IMR-90 (cell line): ENCODE results near the gene XYLB. TPM values are rescaled to one million over a fixed set of nuclear protein-coding genes. Genes with fewer than 3 reads are reported as not detected.

Experiments used
- ATAC-seq: fragments of 200-7000 bp; cut with Tn5 transposase; 2 replicates; pipeline ENCODE4 v1.9.1; 2020; ENCODE audit warnings: low read depth, mild to moderate bottlenecking, moderate library complexity
- BruUV-seq: library from RNA; stranded (reverse); fragments of 400-500 nt; replicated peaks from 2 replicates; lab custom pipeline; 2021; lab: Mats Ljungman, UMichigan
- CTCF ChIA-PET: fragments of 300-600 bp; formaldehyde crosslinking; extraction: SDS; loops from one replicate; lab custom pipeline; 2021; ENCODE audit warnings: antibody characterized with exemption; lab: Yijun Ruan, JAX
- POLR2A ChIA-PET: fragments of 300-600 bp; sonication (Branson Sonifier 250); formaldehyde crosslinking; loops from one replicate; lab custom pipeline; 2022; ENCODE audit warnings: antibody characterized with exemption; ENCODE audit not compliant: unreplicated experiment; lab: Charles Lee
- DNase-seq: peaks from one replicate; pipeline ENCODE4 v3.0.0; 2013
- H2AFZ ChIP-seq: replicated peaks from 2 replicates; pipeline ENCODE3; 2013; ENCODE audit warnings: low read length, mild to moderate bottlenecking; ENCODE audit not compliant: poor library complexity
- H2AK5ac ChIP-seq: 2 replicates; pipeline ENCODE4 v1.6.1; 2013; ENCODE audit warnings: low read depth, low read length, inconsistent platforms
- H2AK9ac ChIP-seq: replicated peaks from 2 replicates; pipeline ENCODE3; 2013; ENCODE audit warnings: mild to moderate bottlenecking, low read depth, low read length, moderate library complexity; ENCODE audit not compliant: poor library complexity
- H2BK120ac ChIP-seq: 2 replicates; pipeline ENCODE4 v1.6.1; 2013; ENCODE audit warnings: low read depth, low read length, inconsistent platforms
- H2BK15ac ChIP-seq: 3 replicates; pipeline ENCODE4 v1.6.1; 2013; ENCODE audit warnings: low read depth, low read length, inconsistent platforms
- H2BK20ac ChIP-seq: 2 replicates; pipeline ENCODE4 v1.6.1; 2013; ENCODE audit warnings: low read depth, mild to moderate bottlenecking, inconsistent platforms, low read length, moderate library complexity
- H2BK5ac ChIP-seq: 2 replicates; pipeline ENCODE4 v1.6.1; 2013; ENCODE audit warnings: mild to moderate bottlenecking, low read depth, low read length, inconsistent platforms; ENCODE audit not compliant: poor library complexity, severe bottlenecking
- H3K14ac ChIP-seq: replicated peaks from 2 replicates; pipeline ENCODE4 v1.6.1; 2013; ENCODE audit warnings: low read depth, low read length, inconsistent platforms
- H3K18ac ChIP-seq: 2 replicates; pipeline ENCODE4 v1.6.1; 2013; ENCODE audit warnings: low read depth, low read length, control low read depth
- H3K23ac ChIP-seq: 2 replicates; pipeline ENCODE4 v1.6.1; 2013; ENCODE audit warnings: low read depth, low read length, inconsistent platforms
- H3K27ac ChIP-seq: 2 replicates; pipeline ENCODE4 v1.5.1; 2013; ENCODE audit warnings: mild to moderate bottlenecking, control low read depth, low read length; ENCODE audit not compliant: insufficient read depth
- H3K27me3 ChIP-seq: 2 replicates; pipeline ENCODE4 v1.6.1; 2013; ENCODE audit warnings: low read length; ENCODE audit not compliant: control insufficient read depth, insufficient read depth
- H3K36me3 ChIP-seq: 2 replicates; pipeline ENCODE4 v1.6.1; 2013; ENCODE audit warnings: low read length, mixed read lengths; ENCODE audit not compliant: control insufficient read depth, insufficient read depth
- H3K4ac ChIP-seq: 2 replicates; pipeline ENCODE4 v1.6.1; 2013; ENCODE audit warnings: low read depth, low read length, inconsistent platforms
- H3K4me1 ChIP-seq: 2 replicates; pipeline ENCODE4 v1.6.1; 2013; ENCODE audit warnings: low read length, mixed read lengths; ENCODE audit not compliant: control insufficient read depth, insufficient read depth
- H3K4me2 ChIP-seq: 2 replicates; pipeline ENCODE4 v1.6.1; 2013; ENCODE audit warnings: low read depth, mild to moderate bottlenecking, control low read depth, low read length, moderate library complexity
- H3K4me3 ChIP-seq: 2 replicates; pipeline ENCODE4 v1.5.1; 2013; ENCODE audit warnings: low read depth, mild to moderate bottlenecking, control low read depth, low read length, moderate library complexity; ENCODE audit not compliant: insufficient read depth
- H3K56ac ChIP-seq: 2 replicates; pipeline ENCODE4 v1.6.1; 2013; ENCODE audit warnings: low read length, inconsistent platforms; ENCODE audit not compliant: insufficient read depth; ENCODE audit errors: extremely low read depth
- H3K79me1 ChIP-seq, 2 experiments: 2 replicates each; pipeline ENCODE4 v1.6.1; 2013; ENCODE audit warnings: low read length in 2 of 2, inconsistent platforms in 1 of 2, low read depth in 1 of 2
- H3K9ac ChIP-seq: 2 replicates; pipeline ENCODE4 v1.6.1; 2013; ENCODE audit warnings: low read depth, low read length, control low read depth
- H3K9me1 ChIP-seq: 2 replicates; pipeline ENCODE4 v1.6.1; 2013; ENCODE audit warnings: low read length, inconsistent platforms; ENCODE audit not compliant: insufficient read depth
- H3K9me3 ChIP-seq: 2 replicates; pipeline ENCODE4 v1.6.1; 2013; ENCODE audit warnings: low read length; ENCODE audit not compliant: control insufficient read depth, insufficient read depth
- H4K20me1 ChIP-seq: 2 replicates; pipeline ENCODE4 v1.6.1; 2013; ENCODE audit warnings: low read length, inconsistent platforms; ENCODE audit not compliant: insufficient read depth
- H4K5ac ChIP-seq: 2 replicates; pipeline ENCODE4 v1.6.1; 2013; ENCODE audit warnings: mild to moderate bottlenecking, low read depth, low read length, control low read depth
- H4K8ac ChIP-seq, 2 experiments: 2 replicates each; pipeline ENCODE4 v1.6.1; 2013; ENCODE audit warnings: low read depth in 2 of 2, low read length in 2 of 2, control low read depth in 1 of 2, inconsistent platforms in 1 of 2
- H4K91ac ChIP-seq: 2 replicates; pipeline ENCODE4 v1.6.1; 2013; ENCODE audit warnings: low read depth, low read length, inconsistent platforms; ENCODE audit not compliant: insufficient read depth
- CHD1 ChIP-seq: IDR thresholded peaks from 2 replicates; pipeline ENCODE4 v1.6.1; 2012; ENCODE audit warnings: low read depth, low read length, improper control_type of control experiment
- FOS ChIP-seq: fragments of 150-350 bp; IDR thresholded peaks from 2 replicates; pipeline ENCODE4 v1.6.1; 2016; ENCODE audit warnings: low read depth, low read length
- WGBS, 2 experiments: methylation state at CpG; one replicate each; pipeline versions ENCODE4 v1.1.5 to v1.1.7; 2013; ENCODE audit warnings: missing lambda C conversion rate in 2 of 2; ENCODE audit not compliant: insufficient read length in 1 of 2; ENCODE audit errors: extremely low coverage in 2 of 2; 5-methylcytosine and 5-hydroxymethylcytosine counted together
- dilution Hi-C: fragments of 300-500 bp; cut with HindIII; formaldehyde crosslinking; loops from one replicate; pipeline ENCODE4 v1.14.3; 2018; ENCODE audit warnings: low sequenced_read_pairs; ENCODE audit not compliant: unreplicated experiment
- in situ Hi-C: fragments of 300-500 bp; cut with MboI; formaldehyde crosslinking; loops from 3 replicates; pipeline ENCODE4 v1.14.3; 2019; ENCODE audit warnings: low sequenced_read_pairs, inconsistent platforms, mixed read lengths
- intact Hi-C: fragments of 100-400 bp; cut with micrococcal nuclease; formaldehyde crosslinking; loops from 2 replicates; pipeline ENCODE4 v1.10.0; 2022
- polyA plus RNA-seq, 3 experiments: library from polyadenylated mRNA; depleted of rRNA; stranded (reverse); fragments of >200 nt; gene quantifications; 2 replicates each; pipeline ENCODE4 v1.2.3, GENCODE V29; 2012; ENCODE audit warnings: low replicate concordance in 1 of 3
- total RNA-seq: library from RNA; depleted of rRNA; stranded (reverse); fragments of >200 nt; gene quantifications from 2 replicates; pipeline ENCODE4 v1.2.3, GENCODE V29; 2012

Gene XYLB
- total and polyA plus RNA-seq, 2 of the 4 experiments (the other 2 are of a cell fraction): 3.0 to 3.4 TPM

DNA sequence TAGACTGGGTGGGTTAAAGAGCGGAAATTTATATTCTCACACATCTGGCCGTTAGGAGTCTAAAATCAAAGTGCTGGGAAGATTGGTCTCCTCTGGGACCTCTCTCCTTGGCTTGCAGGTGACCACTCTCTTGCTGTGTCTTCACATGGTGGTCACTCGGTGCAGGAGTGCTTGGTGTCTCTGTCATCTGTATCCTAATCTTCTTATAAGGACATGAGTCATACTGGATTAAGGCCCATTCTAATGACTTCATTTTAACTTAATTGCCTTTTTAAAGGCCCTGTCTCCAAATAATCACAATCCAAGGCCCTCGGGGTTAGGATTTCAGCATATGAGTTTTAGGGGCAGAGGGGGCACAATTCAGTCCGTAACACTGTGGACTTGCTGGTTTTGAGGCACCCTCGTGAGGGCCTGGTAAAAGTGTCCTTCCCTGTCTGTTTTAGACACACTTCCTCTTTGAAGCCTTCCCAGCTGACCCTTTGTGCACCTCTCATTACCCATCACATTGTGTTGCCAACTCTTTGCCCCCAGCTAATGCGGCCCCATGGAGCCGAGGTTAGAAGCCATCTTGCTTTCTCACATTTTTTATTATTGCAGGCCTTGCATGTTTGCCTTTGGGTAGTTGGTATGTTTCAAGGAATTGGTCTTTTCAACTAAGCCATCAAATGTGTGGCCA lies 3.2 kb downstream of the XYLB start:
- ChIA-PET POLR2A (no interaction called here), CTCF (no interaction called here)
- in situ Hi-C loops (loop anchor here (5.0 to 10.0 kb wide), 2 partner anchors 132 to 225 kb away; no protein-coding TSS in a partner anchor), intact Hi-C loops (loop anchor here (5.0 to 10.0 kb wide), 3 partner anchors 107 to 492 kb away; no protein-coding TSS in a partner anchor), dilution Hi-C loops (loop anchor here (25.0 kb wide), 1 partner anchor 137 kb away; the partner anchor contains the start of gene EXOG)
- Histone ChIP-seq H4K91ac (no peak overlapping the region), H2BK5ac (no peak overlapping the region), H3K4me1 (no peaks in the 10 kb centered on the region), H3K27me3 (no peaks in the 10 kb centered on the region), H4K8ac (no peak overlapping the region), H2BK120ac (no peak overlapping the region), H3K9ac (no peak overlapping the region), H2BK15ac (no peak overlapping the region), H2AK5ac (no peak overlapping the region), H3K14ac (no peak overlapping the region), H3K4ac (no peak overlapping the region), H2BK20ac (no peak overlapping the region), H3K27ac (no peak overlapping the region), H3K79me1 (peaks cover 6 to 17% of the 10 kb centered on the region in 2 experiments; a peak in 3 of 4 replicates), H3K9me1 (peaks cover 8% of the 10 kb centered on the region; the same call in 1 of the 2 replicates), H2AK9ac (no peak overlapping the region), H3K23ac (no peak overlapping the region), H3K4me3 (no peak overlapping the region), H4K20me1 (no peaks in the 10 kb centered on the region), H3K36me3 (no peaks in the 10 kb centered on the region), H3K18ac (no peak overlapping the region), H3K9me3 (no peaks in the 10 kb centered on the region), H3K56ac (no peak overlapping the region), H2AFZ (no peak overlapping the region), H3K4me2 (no peak overlapping the region), H4K5ac (no peak overlapping the region)
- BruUV-seq: no TSS peak
- ATAC-seq: no peak
- DNase-seq: peak; percentile 37
- TF ChIP-seq CHD1: no peak
- 0 out of 2 replicates have a peak, but pooled peaks have one; percentile 13 for TF ChIP-seq FOS
- WGBS, 2 experiments: no CpG with 5 or more reads among the region's 8 CpGs
